HG03095 (cell line): Measurements from ENCODE around the gene SLC44A3.

Experiments
- ATAC-seq: cut with Tn5 transposase; IDR thresholded peaks from one replicate; pipeline ENCODE4 v1.9.1; 2021; ENCODE audit warnings: moderate library complexity; ENCODE audit not compliant: unreplicated experiment

The SLC44A3 gene

GRCh38 chr1:94801919-94802546 lies 18.1 kb upstream of the SLC44A3 start:
- ATAC-seq = no peak

GRCh38 chr1:94803106-94803505 lies 17.1 kb upstream of the SLC44A3 start:
- ATAC-seq = no peak

DNA sequence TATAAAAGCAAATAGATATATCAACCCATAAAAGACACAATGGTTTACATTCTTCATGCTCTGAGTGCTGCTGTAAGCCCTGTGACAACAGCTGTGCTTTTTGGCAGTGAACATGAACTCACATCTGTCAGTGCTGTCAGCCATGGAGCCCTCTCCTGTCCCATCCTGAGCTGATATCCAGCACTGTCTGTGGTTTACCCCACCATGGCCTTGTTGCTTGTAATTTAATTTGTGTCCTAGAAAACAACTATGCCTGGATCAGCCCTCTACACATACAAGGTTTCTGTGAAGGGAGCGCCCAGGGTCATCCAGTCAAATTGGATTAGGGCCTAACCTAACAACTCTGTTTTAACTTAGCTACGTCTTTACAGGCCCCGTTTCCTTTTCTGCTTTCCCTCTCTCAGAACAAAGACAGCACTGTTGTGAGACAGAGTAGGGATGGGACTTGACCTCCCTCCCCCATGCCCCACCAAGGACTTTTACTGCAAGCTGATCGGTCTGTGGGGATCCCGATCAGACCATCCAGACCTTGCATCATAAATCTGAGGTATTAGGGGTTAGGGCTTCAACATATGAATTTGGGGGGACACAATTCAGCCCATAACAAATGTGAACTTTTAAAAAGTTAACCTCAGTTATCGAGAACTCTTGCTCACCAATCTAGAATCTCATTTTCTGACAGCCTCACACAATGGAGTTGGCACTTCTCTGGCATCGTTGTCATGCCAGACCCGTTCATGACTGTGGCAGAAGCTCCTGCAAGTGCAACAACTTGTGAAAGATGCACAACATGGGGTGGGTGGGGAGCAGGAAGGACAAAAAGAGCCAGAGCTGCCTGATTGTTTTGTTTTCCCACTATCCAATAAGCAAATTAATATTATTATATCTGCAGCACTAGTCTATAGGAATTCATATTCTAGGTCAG lies 16.4 kb upstream of the SLC44A3 start:
- no peak for ATAC-seq

GRCh38 chr1:94804442-94804837 lies 15.7 kb upstream of the SLC44A3 start:
- ATAC-seq = no peak

- ATAC-seq = no peak
Measured at GRCh38 chr1:94805912-94806311, 14.2 kb upstream of the SLC44A3 start.

GRCh38 chr1:94806441-94806871 lies 13.7 kb upstream of the SLC44A3 start:
- no peak for ATAC-seq

- ATAC-seq = no peak
Measured at GRCh38 chr1:94807742-94808491, 12.2 kb upstream of the SLC44A3 start.

DNA sequence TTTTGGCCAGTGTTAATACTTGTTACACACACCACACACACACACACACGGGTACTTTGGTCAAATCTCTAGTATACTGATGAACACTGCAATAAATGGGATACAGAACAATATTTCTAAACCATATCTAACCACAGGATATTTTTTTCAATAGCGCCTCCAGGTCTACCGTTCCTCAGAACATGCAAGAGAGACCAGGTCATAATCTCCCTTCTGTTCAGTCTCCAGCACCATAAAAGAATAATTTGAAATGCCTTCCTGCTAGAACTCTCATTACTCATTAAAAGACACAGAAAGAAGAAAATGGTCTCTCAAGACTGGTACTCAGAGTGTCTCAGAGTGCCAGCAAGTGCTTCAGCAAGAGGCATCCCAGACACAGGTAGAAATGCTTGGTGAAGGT lies 11.5 kb upstream of the SLC44A3 start:
- ATAC-seq = no peak

- no peak for ATAC-seq
Measured at GRCh38 chr1:94812985-94813384, 7.2 kb upstream of the SLC44A3 start.

GRCh38 chr1:94816030-94816429 lies 4.1 kb upstream of the SLC44A3 start:
- no peak for ATAC-seq

DNA sequence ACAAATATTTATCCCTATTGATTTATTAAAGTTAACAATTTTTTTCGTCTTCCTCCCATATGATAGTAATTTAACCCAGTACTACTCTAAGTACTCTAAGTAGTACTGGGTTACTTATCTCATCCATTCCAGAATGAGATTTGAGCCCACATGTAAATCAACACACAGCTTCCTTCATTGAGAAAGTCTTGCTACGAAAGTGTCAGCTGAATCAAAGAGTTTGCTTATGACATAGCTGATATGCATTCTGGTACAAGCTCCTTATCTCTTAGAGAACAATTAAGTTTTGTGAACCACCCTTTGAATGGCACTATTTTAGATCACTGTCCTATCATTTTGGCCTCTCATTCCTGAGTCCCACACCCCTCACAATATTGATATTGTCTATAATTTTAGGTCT lies 2.4 kb upstream of the SLC44A3 start:
- ATAC-seq = no peak

GRCh38 chr1:94819238-94819944 lies 766 bp upstream of the SLC44A3 start:
- ATAC-seq = no peak

DNA sequence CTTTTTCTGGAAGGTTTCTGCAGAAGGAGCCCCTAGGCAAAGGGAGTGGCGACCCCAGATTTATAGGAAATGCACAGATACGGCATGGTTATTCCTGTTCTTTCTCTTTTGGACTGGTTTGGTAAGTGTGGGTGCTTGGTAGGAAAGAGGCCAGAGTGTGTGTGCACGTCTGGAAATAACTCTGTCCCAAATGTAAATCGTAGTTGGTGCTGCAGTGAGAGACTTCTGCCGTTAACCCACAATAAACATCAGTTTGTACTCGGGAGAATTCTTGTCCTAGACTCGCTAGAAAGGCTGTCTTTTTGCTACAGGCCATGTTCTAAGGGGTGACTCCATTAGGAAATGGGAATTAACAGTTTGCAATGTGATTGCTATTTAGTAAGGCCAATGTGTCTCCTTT lies 779 bp downstream of the SLC44A3 start:
- ATAC-seq = no peak

DNA sequence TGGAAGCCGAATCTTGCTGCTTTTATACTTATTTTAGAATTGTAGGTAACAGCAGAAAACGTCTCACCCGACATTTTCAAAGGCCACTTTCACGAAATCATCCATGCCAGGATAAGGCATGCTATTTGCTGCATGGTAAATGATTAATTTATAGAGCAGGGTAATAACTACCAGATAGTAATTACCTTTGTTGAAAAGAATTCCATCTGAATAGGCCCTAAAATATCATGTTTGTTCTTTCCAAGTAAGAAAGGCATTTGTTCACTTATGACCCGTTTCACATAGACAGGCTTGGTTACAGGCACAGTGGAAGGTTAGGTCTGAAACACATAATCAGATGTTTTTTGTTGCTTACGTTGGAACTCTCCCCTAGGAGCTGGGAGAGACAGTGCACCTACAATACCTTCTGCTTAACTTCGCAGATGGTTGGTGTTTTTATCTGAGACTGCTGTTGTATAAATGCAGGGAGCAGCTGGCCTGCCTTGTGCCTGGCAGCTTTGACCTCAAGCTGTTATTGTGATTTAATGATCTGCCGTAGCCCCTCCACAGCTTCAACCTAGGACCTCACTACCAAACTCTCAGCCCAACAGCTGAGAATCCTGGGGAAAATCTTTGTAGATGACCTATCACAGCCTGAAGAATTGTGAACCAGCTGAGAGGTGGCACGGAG lies 1.6 kb downstream of the SLC44A3 start:
- no peak for ATAC-seq

- no peak for ATAC-seq
Measured at GRCh38 chr1:94823116-94823515, 3.0 kb downstream of the SLC44A3 start.

GRCh38 chr1:94825936-94826335 lies 5.8 kb downstream of the SLC44A3 start:
- ATAC-seq = no peak

- no peak for ATAC-seq
Measured at GRCh38 chr1:94827434-94827833, 7.3 kb downstream of the SLC44A3 start.

- ATAC-seq = no peak
Measured at GRCh38 chr1:94828251-94828650, 8.1 kb downstream of the SLC44A3 start.

DNA sequence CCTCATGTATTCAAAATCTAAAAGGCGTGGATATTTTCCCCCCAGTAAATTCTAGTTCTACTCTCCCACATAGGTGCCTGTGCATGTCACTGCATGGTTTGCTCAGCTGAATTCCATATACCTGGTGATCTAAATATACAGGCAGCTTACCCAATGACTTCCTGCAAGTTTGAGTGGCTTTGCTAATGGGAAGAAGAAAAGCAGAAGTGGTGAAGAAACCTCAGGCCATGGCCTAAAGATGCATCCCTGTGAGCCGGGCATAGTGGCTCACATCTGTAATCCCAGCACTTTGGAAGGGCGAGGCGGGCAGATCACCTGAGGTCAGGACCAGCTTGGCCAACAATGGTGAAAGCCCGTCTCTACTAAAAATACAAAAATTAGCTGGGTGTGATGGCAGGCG lies 11.5 kb downstream of the SLC44A3 start:
- ATAC-seq = no peak

- no peak for ATAC-seq
Measured at GRCh38 chr1:94832446-94832845, 12.3 kb downstream of the SLC44A3 start.
